LNCAP (cell line): ENCODE results near the gene LPIN3.

ENCODE experiments used
- CTCF ChIP-seq: fragments of 450-650 bp; IDR thresholded peaks from 2 replicates; pipeline ENCODE4 v1.5.1; 2017; ENCODE audit warnings: mild to moderate bottlenecking

Gene LPIN3

GRCh38 chr20:41355598-41356203 lies 15.1 kb downstream of the LPIN3 start:
- TF ChIP-seq CTCF, result no peak

- TF ChIP-seq CTCF, result no peak
Measured at GRCh38 chr20:41356951-41357350, 16.3 kb downstream of the LPIN3 start.

GRCh38 chr20:41357424-41358163 lies 17.0 kb downstream of the LPIN3 start:
- no peak for TF ChIP-seq CTCF

GRCh38 chr20:41358230-41358629 lies 17.6 kb downstream of the LPIN3 start:
- no peak for TF ChIP-seq CTCF

GRCh38 chr20:41358717-41359116 lies 18.1 kb downstream of the LPIN3 start:
- TF ChIP-seq CTCF, result no peak

- TF ChIP-seq CTCF, result no peak
Measured at GRCh38 chr20:41359541-41360011, 19.0 kb downstream of the LPIN3 start.

GRCh38 chr20:41360831-41361756 lies 20.5 kb downstream of the LPIN3 start:
- no peak for TF ChIP-seq CTCF
